ENCODE results near the gene SMAD9. TPM values are rescaled to one million over a fixed set of nuclear protein-coding genes. Genes with fewer than 3 reads are reported as not detected.

The SMAD9 gene
- total RNA-seq, 2 donors from 2014 or later, result not detected

DNA sequence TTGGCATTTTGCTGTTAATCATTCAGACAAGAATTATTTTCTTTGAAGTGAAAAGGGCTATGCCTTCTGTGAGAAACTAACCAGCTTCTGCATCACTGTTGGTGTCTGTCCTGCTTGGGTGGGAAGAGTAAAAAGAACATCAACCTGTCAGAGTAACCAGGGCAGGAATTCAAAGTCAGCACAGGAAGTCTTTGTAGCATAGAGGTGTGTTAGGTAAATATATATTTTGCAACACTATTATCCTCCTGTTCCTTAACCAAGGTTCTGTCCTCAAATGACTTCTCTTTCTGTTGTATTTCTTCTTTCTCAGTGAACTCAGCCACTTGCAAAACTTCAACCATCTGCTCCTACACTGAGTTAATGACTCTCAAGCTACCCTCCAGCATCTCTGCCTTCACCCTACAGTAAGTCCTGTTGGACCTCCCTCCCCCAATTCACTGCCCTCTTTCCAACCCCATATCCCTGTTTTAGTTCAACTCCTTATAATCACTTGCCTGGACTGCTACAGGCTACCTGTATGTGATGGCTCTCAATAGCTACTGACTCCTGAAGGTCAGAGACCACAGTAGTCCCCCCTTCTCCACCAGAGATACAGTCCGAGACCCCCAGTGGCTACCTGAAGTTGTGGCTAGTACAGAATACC lies 49.9 kb downstream of the SMAD9 start:
- no peaks in the 10 kb centered on the region for H3K4me1 Mint-ChIP-seq (ENCODE audit: low read depth in 2 of 2)
- DNase-seq (ENCODE audit: low spot score) (no peak), ATAC-seq (peak in 1 of 2 donors; percentile 28)
- H3K27ac Mint-ChIP-seq, result no peak overlapping the region
- no peak overlapping the region for H3K4me3 Mint-ChIP-seq
- no peaks in the 10 kb centered on the region for H3K36me3 Mint-ChIP-seq
- no peaks in the 10 kb centered on the region for H3K9me3 Mint-ChIP-seq
- peaks cover 13 to 36% of the 10 kb centered on the region in 2 donors for H3K27me3 Mint-ChIP-seq

DNA sequence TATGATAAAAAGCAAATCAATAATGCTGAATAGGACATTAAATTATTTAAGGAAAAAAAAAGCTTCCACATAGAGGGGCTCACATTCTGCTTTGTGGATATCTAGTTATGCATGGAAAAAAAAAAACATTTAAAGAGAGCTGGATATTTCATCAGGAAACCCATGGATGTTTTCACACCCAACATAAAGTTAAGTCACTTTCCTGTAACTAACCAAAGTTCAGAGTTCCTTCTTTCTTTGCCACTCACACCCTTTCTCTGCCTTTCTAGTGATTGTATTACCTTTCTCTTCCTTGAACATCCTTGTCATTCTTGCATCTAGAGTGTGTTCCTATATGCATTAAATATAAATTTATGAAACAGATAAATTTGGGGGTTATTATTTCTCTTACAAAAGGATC lies 53.8 kb downstream of the SMAD9 start:
- H3K27ac Mint-ChIP-seq, result no peak overlapping the region
- H3K4me1 Mint-ChIP-seq (ENCODE audit: low read depth in 2 of 2), result peaks cover 0 to 3% of the 10 kb centered on the region in 2 donors
- H3K4me3 Mint-ChIP-seq, result no peak overlapping the region
- ATAC-seq (no peak), DNase-seq (ENCODE audit: low spot score) (no peak)
- no peaks in the 10 kb centered on the region for H3K36me3 Mint-ChIP-seq
- H3K27me3 Mint-ChIP-seq, result peaks cover 25 to 59% of the 10 kb centered on the region in 2 donors
- H3K9me3 Mint-ChIP-seq, result no peaks in the 10 kb centered on the region

DNA sequence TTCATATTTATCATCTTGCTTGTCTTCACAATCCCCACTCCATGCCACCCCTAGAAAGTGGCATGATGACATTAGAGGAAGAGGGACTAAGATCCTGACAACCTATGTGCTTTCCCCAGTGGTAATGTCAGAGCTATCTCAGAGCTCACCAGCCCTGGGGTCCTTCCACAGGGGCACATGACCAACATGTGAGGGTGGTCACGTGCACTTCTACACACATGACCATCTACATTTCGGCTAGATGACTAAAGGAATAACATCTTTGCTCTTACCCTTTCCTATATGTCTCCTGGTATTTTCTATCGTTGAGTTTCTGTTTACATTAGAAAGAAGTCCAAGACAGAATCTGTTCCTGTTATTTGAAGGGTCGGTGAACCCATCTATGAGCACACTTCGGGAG lies 54.8 kb downstream of the SMAD9 start:
- peaks cover 25 to 59% of the 10 kb centered on the region in 2 donors for H3K27me3 Mint-ChIP-seq

DNA sequence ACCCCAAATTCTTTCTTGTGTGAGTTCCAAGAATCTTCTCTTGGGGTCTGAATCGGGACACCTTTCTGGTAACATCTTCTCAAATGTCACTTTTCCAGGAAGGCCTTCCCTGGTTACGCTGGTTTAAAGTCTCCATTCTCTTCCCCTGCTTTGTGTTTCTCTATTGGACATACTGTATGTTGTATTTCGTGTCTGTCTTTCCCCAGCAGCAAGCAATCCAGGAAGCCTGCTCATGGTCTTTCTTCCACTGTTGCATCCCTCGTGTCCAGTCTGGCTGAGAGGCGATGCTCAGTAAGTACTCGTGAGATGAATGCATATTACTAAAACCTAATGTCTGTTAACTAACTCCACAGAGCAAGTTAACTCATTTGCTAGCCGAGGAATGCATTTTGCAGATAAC lies 57.3 kb downstream of the SMAD9 start:
- no peaks in the 10 kb centered on the region for H3K9me3 Mint-ChIP-seq
- no peaks in the 10 kb centered on the region for H3K36me3 Mint-ChIP-seq
- H3K4me3 Mint-ChIP-seq, result no peak overlapping the region
- H3K27me3 Mint-ChIP-seq, result peaks cover 31 to 61% of the 10 kb centered on the region in 2 donors
- H3K27ac Mint-ChIP-seq, result no peak overlapping the region
- ATAC-seq, result no peak
- peaks cover 0 to 3% of the 10 kb centered on the region in 2 donors for H3K4me1 Mint-ChIP-seq (ENCODE audit: low read depth in 2 of 2)
- no peak for DNase-seq (ENCODE audit: low spot score)

More for the DNA sequence above, 54.8 kb downstream of the SMAD9 start:
- H3K36me3 Mint-ChIP-seq, result no peaks in the 10 kb centered on the region
- ATAC-seq (peak in 1 of 2 donors; percentile 20), DNase-seq (ENCODE audit: low spot score) (no peak)
- no peak overlapping the region for H3K27ac Mint-ChIP-seq
- H3K4me3 Mint-ChIP-seq, result no peak overlapping the region
- H3K9me3 Mint-ChIP-seq, result no peaks in the 10 kb centered on the region
- peaks cover 0 to 3% of the 10 kb centered on the region in 2 donors for H3K4me1 Mint-ChIP-seq (ENCODE audit: low read depth in 2 of 2)

DNA sequence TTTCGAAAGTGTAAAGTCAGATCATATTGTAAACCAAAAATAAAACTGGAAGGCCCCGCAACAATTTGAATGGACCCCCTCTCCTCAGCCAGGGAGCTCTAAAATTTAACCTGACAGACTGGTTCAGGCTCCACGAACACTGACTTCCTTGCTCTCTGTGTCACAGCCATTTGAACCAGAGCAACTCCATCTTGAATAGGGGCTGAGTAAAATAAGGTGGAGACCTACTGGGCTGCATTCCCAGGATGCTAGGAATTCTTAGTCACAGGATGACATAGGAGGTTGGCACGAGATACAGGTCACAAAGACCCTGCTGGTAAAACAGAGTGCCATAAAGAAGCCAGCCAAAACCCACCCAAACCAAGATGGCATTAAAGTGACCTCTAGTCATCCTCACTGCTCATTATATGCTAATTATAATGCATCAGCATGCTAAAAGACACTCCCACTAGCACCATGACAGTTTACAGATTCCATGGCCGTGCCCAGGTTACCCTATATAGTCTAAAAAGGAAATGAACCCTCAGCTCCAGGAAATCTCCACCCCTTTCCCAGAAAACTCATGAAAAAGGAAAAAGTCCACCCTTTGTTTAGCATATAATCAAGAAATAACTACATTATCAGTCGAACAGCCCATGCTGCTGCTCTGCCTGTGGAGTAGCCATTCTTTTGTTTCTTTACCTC lies 57.9 kb downstream of the SMAD9 start:
- ATAC-seq (no peak), DNase-seq (ENCODE audit: low spot score) (no peak)
- Mint-ChIP-seq H3K27me3 (peaks cover 35 to 61% of the 10 kb centered on the region in 2 donors), H3K36me3 (no peaks in the 10 kb centered on the region), H3K27ac (no peak overlapping the region), H3K9me3 (no peaks in the 10 kb centered on the region), H3K4me3 (no peak overlapping the region), H3K4me1 (ENCODE audit: low read depth in 2 of 2) (peaks cover 0 to 3% of the 10 kb centered on the region in 2 donors)

DNA sequence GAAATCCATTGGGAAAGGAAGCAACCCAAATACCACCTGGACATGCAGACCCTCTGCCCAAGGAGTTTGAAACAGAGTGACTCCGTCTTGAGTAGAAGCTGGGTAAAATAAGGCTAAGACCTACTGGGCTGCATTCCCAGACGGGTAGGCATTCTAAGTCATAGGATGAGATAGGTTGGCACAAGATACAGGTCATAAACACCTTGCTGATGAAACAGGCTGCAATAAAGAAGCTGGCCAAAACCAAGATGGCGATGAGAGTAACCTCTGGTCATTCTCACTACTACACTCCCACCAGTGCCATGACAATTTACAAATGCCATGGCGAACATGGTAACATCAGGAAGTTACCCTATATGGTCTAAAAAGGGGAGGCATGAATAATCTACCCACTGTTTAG lies 60.8 kb downstream of the SMAD9 start:
- peaks cover 0 to 3% of the 10 kb centered on the region in 2 donors for H3K4me1 Mint-ChIP-seq (ENCODE audit: low read depth in 2 of 2)
- H3K27ac Mint-ChIP-seq, result no peak overlapping the region
- DNase-seq (ENCODE audit: low spot score) (no peak), ATAC-seq (no peak)
- peaks cover 24 to 38% of the 10 kb centered on the region in 2 donors for H3K27me3 Mint-ChIP-seq
- no peak overlapping the region for H3K4me3 Mint-ChIP-seq
- no peaks in the 10 kb centered on the region for H3K9me3 Mint-ChIP-seq
- no peaks in the 10 kb centered on the region for H3K36me3 Mint-ChIP-seq

DNA sequence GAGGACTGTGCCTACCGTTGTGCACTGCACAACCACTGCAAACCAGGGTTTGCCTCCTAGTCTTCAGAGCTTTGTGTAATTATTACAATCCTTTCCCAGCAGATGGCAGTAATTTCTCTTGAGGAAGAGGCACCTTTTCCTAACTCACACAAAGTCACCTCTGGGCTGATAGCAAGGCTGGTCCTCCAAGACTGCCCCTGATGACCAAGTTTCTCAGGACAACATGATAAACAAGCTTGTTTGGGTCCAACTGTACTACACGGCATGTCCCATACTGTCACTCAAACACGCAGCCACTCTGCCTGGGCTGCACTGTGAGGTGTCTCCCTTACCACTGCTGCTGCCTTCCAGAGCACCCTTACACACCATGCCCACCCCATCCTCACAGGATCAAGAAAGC lies 61.7 kb downstream of the SMAD9 start:
- Mint-ChIP-seq H3K4me3 (no peak overlapping the region), H3K4me1 (ENCODE audit: low read depth in 2 of 2) (peaks cover 0 to 3% of the 10 kb centered on the region in 2 donors), H3K36me3 (no peaks in the 10 kb centered on the region), H3K27ac (no peak overlapping the region), H3K27me3 (peaks cover 18 to 31% of the 10 kb centered on the region in 2 donors), H3K9me3 (no peaks in the 10 kb centered on the region)
- ATAC-seq, result no peak
- DNase-seq (ENCODE audit: low spot score), result no peak

DNA sequence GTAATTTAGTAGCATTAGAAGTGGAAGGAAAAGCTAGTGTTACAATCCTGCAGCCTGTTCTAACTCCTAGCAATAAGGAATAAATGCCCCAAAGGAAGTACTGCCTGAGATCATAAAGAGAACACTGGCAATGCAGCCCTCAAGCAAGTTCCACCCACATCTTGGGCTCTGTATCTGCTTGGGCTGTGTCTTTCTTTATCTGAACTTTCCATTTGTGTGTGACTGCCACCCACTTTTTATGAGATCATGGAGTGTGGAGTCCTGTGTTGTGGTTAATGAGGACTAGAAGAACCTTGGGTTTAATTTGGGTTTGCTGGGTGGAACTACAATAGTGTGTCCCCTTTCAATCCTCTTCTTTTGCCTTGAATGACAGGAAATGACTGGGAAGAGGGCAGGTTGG lies 62.8 kb downstream of the SMAD9 start:
- ATAC-seq (no peak), DNase-seq (ENCODE audit: low spot score) (no peak)

DNA sequence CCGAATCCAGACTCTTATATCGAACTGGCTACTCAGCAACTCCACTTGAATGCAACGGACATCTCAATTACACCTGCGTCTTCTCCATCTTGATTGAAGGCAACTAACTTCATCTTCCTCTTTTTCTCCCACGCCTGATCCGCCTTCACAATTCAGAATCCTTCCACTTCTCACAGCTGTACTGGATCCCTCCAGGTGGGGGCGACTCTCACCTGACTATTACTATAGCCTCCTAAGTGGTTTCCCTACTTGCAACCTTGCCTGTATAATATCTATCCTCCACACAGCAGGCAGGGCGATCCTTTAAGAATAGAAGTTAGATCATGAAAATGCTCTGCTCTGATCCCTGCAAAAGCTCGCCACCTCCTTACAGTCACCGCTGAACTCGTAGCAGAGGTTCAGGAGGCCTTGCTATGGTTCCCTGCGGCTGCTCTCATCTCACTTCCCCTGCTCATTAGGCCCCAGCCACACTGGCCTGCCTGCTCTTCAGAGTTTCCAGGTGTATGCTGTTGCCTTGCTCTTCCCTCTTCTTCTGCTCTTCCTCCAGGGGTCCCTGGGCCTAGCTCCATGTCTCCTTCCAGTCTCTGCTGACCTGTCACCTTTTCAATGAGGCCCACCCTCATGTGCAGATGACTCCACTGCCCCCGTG lies 69.1 kb downstream of the SMAD9 start:
- Mint-ChIP-seq H3K27me3 (peaks cover 3 to 13% of the 10 kb centered on the region in 2 donors), H3K27ac (no peak overlapping the region), H3K4me1 (ENCODE audit: low read depth in 2 of 2) (no peaks in the 10 kb centered on the region), H3K36me3 (no peaks in the 10 kb centered on the region), H3K4me3 (no peak overlapping the region), H3K9me3 (no peaks in the 10 kb centered on the region)
- no peak for ATAC-seq
- DNase-seq (ENCODE audit: low spot score), result no peak

More for the DNA sequence above, 62.8 kb downstream of the SMAD9 start:
- no peaks in the 10 kb centered on the region for H3K36me3 Mint-ChIP-seq
- H3K9me3 Mint-ChIP-seq, result no peaks in the 10 kb centered on the region
- H3K27me3 Mint-ChIP-seq, result peaks cover 14 to 22% of the 10 kb centered on the region in 2 donors
- no peak overlapping the region for H3K27ac Mint-ChIP-seq
- H3K4me3 Mint-ChIP-seq, result no peak overlapping the region
- no peaks in the 10 kb centered on the region for H3K4me1 Mint-ChIP-seq (ENCODE audit: low read depth in 2 of 2)

DNA sequence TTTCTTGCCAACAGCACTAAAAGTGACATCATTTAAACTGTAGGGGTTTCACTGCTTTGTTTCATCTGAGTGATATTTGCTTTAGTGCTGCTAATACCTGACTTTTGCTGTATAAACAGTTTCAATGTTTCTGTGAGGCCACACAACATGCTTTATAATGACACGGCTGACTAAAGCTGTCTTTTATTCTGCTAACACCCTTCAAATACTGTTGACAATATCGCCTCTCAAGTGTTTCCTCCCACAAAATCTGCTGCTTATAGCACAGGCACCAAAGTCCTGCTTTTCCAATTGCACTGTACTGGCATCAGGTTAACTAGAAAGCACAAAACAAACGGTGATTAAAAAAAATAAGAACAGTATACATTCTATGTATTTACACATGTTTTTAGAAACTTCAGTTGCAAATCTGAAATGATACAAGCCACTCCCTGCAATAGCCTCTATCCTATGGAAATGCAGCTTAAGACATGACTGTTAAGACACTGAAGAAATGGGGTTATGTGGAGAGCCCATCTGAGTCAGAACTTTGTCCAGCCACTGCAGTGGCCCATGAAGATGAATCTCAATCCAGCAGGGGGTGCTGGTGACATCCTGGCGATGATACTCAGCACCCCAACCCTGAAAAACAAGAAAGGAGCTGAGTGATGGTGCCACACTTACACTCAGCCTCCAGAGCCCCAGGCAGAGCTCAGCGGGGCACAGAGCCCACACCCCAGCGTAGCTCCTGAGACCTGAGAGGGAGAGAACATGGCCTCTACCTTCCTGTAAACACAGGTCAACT lies 71.6 kb downstream of the SMAD9 start:
- ATAC-seq, result peak in 1 of 2 donors; percentile 38
- no peaks in the 10 kb centered on the region for H3K9me3 Mint-ChIP-seq
- no peak overlapping the region for H3K4me3 Mint-ChIP-seq
- H3K36me3 Mint-ChIP-seq, result no peaks in the 10 kb centered on the region
- no peak for DNase-seq (ENCODE audit: low spot score)
- no peaks in the 10 kb centered on the region for H3K4me1 Mint-ChIP-seq (ENCODE audit: low read depth in 2 of 2)
- no peak overlapping the region for H3K27ac Mint-ChIP-seq
- peaks cover 3 to 13% of the 10 kb centered on the region in 2 donors for H3K27me3 Mint-ChIP-seq

DNA sequence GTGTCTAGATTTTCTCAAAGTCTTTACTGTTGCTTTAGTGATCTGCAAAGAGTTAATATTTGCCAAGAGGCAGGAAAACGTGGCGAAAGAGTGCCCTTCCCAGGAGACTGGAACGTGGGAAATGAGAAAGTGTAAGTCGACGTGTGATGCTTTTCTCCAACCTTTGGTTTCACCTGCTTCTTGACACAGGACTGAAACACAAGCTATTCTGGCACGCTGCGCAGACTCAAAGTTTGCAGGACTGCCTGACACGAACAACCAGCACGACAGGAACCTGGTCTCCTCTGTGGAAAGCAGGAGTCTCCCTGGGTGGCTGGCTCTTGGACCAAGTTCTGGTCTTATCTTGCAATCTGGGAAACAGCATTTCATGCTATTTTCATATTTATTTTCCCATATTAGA lies 72.4 kb downstream of the SMAD9 start:
- Mint-ChIP-seq H3K4me3 (no peak overlapping the region), H3K27ac (no peak overlapping the region), H3K27me3 (peaks cover 3 to 13% of the 10 kb centered on the region in 2 donors), H3K4me1 (ENCODE audit: low read depth in 2 of 2) (no peaks in the 10 kb centered on the region), H3K9me3 (no peaks in the 10 kb centered on the region), H3K36me3 (no peaks in the 10 kb centered on the region)
- no peak for DNase-seq (ENCODE audit: low spot score)
- no peak for ATAC-seq

DNA sequence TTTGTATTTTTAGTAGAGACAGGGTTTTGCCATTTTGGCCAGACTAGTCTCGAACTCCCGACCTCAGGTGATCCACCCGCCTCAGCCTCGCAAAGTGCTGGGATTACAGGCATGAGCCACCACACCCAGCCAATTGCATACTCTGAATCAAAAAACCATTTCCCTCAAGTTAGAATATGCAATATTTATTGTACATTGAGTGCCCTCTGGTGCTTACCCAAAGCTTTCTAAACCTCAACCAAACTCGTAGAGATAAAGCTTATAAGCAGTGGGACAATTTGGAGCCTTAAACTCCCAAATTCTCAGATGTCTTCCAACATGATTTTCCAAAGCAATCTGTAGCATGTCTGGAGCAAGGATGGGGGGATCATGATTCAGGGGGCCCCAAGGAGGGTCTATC lies 78.6 kb downstream of the SMAD9 start:
- H3K4me3 Mint-ChIP-seq, result no peak overlapping the region
- H3K4me1 Mint-ChIP-seq (ENCODE audit: low read depth in 2 of 2), result no peaks in the 10 kb centered on the region
- H3K27ac Mint-ChIP-seq, result no peak overlapping the region
- no peak for DNase-seq (ENCODE audit: low spot score)
- no peak for ATAC-seq
- H3K36me3 Mint-ChIP-seq, result no peaks in the 10 kb centered on the region
- no peaks in the 10 kb centered on the region for H3K27me3 Mint-ChIP-seq
- no peaks in the 10 kb centered on the region for H3K9me3 Mint-ChIP-seq

DNA sequence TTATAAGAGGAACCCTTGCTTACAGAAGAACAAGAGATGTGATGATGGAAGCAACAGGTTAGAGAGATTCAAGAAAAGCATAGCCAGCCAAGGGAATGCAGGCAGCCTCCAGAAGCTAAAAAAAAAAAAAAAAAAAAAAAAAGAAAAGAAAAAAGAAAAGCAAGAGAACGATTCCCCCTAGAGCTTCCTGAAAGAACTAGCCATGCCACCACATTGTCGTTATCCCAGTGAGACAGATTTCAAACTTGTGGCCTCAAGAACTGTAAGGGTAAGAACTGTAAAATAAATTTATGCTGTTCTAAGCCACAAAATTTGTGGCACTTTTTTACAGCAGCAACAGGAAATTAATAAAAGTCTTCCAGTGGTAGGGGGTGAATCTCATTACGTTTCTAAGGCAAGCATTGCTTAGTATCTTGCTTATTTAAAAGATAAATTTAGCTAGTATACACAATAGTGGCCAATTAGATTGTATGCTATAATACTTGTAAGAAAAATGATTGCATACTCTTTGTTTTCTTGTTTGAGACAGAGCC lies 79.3 kb downstream of the SMAD9 start:
- Mint-ChIP-seq H3K36me3 (no peaks in the 10 kb centered on the region), H3K4me1 (ENCODE audit: low read depth in 2 of 2) (no peaks in the 10 kb centered on the region), H3K27ac (no peak overlapping the region), H3K4me3 (no peak overlapping the region), H3K9me3 (no peaks in the 10 kb centered on the region), H3K27me3 (no peaks in the 10 kb centered on the region)
- DNase-seq (ENCODE audit: low spot score), result no peak
- no peak for ATAC-seq
